GM13977 (cell line): ENCODE measurements around the gene EGFLAM.

ENCODE experiments used
- DNase-seq: peaks from one replicate; pipeline ENCODE4 v3.0.0; 2012; ENCODE audit warnings: low spot score
- in situ Hi-C: fragments of 300-500 bp; cut with MboI; formaldehyde crosslinking; loops from one replicate; pipeline ENCODE4 v1.12.0; 2022; ENCODE audit warnings: low sequenced_read_pairs, low pct_unique_long_range_greater_than_20kb, mixed read lengths, inconsistent platforms; ENCODE audit not compliant: unreplicated experiment
- TF ChIP-seq, protein P1 (sequence below): IDR thresholded peaks from 2 replicates; pipeline ENCODE4 v1.5.1; 2012; ENCODE audit warnings: mild to moderate bottlenecking, control low read depth; ENCODE audit not compliant: insufficient read depth; ENCODE audit errors: extremely low read depth, missing control alignments

The EGFLAM gene

DNA sequence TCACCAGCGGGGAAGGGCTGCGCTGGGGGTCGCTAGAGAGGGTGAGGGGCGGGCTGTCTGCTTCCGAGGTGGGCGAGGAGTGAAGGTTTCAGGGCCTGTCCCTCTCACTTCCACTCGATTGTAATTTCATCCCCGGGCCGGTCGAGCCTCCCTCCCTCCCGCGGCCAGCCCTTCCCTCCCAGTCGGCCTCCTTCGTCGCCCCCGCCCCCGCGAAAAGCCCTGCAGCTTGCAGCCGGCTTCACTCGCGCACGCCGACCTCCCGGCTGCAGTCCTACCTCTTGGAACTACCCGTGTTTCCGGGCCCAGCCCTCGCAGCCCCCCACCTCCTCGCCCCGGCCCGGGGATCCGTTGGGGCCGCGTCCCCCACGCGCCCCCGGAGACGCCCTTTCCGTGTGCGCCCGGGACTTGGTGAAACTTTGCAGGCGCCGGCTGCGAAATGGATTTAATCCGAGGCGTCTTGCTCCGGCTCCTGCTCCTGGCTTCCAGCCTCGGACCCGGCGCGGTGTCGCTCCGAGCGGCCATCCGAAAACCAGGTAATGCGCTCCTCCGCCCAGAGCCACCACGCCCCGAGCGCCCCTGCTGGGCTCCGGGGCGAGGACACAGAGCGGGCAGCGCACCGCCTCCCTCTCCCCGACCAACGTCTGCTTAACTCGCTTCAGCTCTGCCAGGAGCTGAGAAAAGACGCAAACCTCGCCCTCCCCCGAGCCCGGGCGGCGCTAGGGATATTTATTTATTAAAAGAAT is at the start of gene EGFLAM:
Gene EGFLAM, plus strand, starts transcription at position 241 of the 743 bp plus-strand sequence. Its CDS starts 196 bp downstream, at position 437.
- peak; percentile 28 for DNase-seq
- in situ Hi-C loops = no loop called here
- TF ChIP-seq, protein P1, sequence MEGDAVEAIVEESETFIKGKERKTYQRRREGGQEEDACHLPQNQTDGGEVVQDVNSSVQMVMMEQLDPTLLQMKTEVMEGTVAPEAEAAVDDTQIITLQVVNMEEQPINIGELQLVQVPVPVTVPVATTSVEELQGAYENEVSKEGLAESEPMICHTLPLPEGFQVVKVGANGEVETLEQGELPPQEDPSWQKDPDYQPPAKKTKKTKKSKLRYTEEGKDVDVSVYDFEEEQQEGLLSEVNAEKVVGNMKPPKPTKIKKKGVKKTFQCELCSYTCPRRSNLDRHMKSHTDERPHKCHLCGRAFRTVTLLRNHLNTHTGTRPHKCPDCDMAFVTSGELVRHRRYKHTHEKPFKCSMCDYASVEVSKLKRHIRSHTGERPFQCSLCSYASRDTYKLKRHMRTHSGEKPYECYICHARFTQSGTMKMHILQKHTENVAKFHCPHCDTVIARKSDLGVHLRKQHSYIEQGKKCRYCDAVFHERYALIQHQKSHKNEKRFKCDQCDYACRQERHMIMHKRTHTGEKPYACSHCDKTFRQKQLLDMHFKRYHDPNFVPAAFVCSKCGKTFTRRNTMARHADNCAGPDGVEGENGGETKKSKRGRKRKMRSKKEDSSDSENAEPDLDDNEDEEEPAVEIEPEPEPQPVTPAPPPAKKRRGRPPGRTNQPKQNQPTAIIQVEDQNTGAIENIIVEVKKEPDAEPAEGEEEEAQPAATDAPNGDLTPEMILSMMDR = no peak

DNA sequence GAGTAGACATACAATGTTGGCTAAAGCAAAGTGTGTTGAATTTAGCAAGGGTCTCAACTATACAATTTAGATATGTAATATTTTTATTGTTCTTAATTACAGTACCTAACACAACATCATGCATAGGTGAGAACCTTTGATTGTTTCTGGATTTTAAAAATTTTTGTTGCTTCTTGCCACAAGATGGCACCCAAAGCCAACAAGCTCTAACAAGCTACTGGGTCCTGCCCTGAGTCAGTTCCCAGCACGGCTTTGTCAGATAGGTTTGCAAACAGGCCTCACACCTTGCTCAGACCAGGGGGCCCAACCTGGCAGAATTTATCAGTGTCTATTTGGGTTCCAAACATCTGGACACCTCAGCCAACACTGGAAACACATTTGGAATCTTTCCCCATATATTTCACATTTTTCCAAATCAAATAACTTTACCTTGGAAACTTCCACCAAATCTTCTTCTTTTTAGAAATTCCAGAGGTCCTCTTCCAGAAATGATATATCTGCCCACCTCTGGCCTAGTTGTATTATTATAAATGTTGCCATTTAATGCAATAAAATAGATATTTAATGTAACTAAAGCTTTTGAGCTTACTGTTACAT is 49.5 kb upstream of the EGFLAM start:
- DNase-seq = peak; percentile 28
- in situ Hi-C loops = no loop called here
- TF ChIP-seq, protein P1 = peak; percentile 36

DNA sequence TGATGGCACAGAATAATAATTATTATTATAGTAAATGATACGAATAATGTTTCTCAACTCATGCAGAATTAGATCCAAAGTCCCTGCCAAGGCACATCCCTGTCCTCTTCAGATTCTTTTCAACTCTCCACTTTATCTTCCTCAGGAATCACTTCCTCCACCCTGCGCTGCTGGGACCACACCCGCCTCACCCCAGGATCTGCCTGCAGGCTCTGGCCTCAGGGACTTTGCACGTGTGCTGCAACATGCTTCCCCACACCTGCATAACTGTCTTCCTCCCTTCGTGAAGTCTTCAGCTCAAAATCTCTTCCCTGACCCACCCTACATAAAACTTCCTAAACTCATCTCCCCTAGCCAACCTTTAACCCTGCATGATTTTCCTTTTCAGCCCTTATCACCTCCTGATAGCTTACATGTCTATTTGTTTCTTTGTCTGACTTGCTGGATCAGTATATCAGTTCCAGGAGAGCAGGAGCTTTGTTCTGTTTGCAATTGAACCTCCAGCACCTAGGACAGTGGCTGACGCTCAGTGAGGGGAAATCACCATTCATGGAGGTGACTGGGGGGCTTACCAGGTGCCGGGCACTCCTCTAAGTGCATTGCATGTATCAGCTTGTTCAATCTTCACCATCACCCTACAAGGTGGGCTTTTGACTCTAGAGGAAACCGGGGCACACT is 47.5 kb upstream of the EGFLAM start:
- no peak for DNase-seq
- in situ Hi-C loops = no loop called here
- TF ChIP-seq, protein P1 = no peak

DNA sequence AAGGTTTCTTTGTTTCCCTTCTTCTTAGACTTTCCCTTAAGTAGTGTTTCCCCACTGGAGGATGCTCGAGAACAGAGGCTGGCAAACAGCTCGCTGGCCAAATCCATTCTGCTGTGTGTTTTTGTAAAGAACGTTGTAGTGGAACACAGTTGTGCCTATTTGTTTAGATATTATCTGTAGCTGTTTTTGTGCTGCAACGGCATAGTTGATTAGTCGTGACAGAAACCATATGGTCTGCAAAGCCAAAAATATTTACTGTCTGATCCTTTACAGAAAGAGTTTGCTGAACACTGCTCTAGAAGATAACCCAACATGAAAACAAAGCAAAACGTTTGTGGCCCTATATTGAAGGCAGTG is 47.0 kb upstream of the EGFLAM start:
- DNase-seq = no peak
- in situ Hi-C loops = no loop called here
- TF ChIP-seq, protein P1 = no peak

DNA sequence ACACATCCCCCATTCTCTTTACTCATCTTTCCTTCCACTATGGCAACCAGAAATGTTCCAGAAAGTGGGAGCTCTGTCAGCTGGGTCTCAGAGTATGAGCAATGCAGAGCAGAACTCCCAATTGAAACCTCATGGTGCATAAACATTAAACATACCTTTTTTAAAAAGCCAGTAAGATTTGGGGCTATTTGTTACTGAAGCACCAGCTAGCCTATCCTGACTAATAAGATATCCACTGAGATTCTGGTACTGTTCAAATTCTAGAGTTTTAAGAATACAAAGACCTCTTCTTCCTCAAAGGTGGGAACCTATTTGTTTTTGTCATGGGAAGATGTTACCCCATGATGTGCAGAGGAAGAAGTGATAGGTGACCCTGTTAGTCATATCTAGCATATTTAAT is 46.1 kb upstream of the EGFLAM start:
- in situ Hi-C loops = no loop called here
- TF ChIP-seq, protein P1 = no peak
- no peak for DNase-seq

DNA sequence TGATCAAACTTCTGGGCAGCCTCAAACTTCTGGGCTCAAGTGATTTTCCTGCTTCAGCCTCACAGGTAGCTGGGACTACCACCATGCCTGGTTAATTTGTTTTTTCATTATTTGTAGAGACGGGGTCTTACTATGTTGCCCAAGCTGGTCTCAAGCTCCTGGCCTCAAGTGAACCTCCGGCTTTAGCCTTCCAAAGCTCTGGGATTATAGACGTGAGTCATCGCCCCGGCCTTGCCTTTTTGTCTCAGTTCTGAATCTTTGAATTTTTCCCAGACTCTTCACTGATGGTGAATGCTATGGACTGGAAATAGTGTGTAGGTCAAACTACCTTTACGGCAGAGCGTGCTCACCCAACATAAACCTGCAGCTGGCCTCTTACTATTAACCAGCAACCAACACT is 32.3 kb upstream of the EGFLAM start:
- no peak for DNase-seq
- in situ Hi-C loops = no loop called here
- TF ChIP-seq, protein P1 = no peak
